Measurements from ENCODE around the gene OXCT1.
"Not testable (repeated sequence)": the region's sequence is repeated elsewhere in the genome, so short reads cannot be mapped to it uniquely, and the experiment has no call there.

Gene OXCT1

GRCh38 chr5:41827792-41828191 lies 42.4 kb downstream of the OXCT1 start:
- no peak for DNase-seq (ENCODE audit: low spot score)

- DNase-seq (ENCODE audit: low spot score): no peak
These were observed 48.2 kb downstream of the OXCT1 start for GRCh38 chr5:41822036-41822435.

- no peak for DNase-seq (ENCODE audit: low spot score)
These were observed 49.2 kb downstream of the OXCT1 start for GRCh38 chr5:41821051-41821450.

- DNase-seq (ENCODE audit: low spot score): no peak
These were observed 50.1 kb downstream of the OXCT1 start for GRCh38 chr5:41820150-41820549.

- DNase-seq (ENCODE audit: low spot score): no peak
These were observed 52.5 kb downstream of the OXCT1 start for GRCh38 chr5:41817625-41818301.

- DNase-seq (ENCODE audit: low spot score): no peak
These were observed 54.5 kb downstream of the OXCT1 start for GRCh38 chr5:41815663-41816229.

- DNase-seq (ENCODE audit: low spot score): no peak
These were observed 55.0 kb downstream of the OXCT1 start for GRCh38 chr5:41815261-41815660.

GRCh38 chr5:41814306-41814705 lies 55.9 kb downstream of the OXCT1 start:
- not testable (repeated sequence) for DNase-seq (ENCODE audit: low spot score)

GRCh38 chr5:41812156-41812555 lies 58.1 kb downstream of the OXCT1 start:
- DNase-seq (ENCODE audit: low spot score): no peak

GRCh38 chr5:41809128-41809527 lies 61.1 kb downstream of the OXCT1 start:
- no peak for DNase-seq (ENCODE audit: low spot score)

GRCh38 chr5:41808294-41808693 lies 61.9 kb downstream of the OXCT1 start:
- DNase-seq (ENCODE audit: low spot score): no peak

- DNase-seq (ENCODE audit: low spot score): no peak
These were observed 72.6 kb downstream of the OXCT1 start for GRCh38 chr5:41797662-41798061.

GRCh38 chr5:41796061-41796460 lies 74.2 kb downstream of the OXCT1 start:
- no peak for DNase-seq (ENCODE audit: low spot score)

GRCh38 chr5:41795125-41795524 lies 75.1 kb downstream of the OXCT1 start:
- no peak for DNase-seq (ENCODE audit: low spot score)

- no peak for DNase-seq (ENCODE audit: low spot score)
These were observed 75.8 kb downstream of the OXCT1 start for GRCh38 chr5:41794471-41794870.

GRCh38 chr5:41793141-41793770 lies 77.0 kb downstream of the OXCT1 start:
- no peak for DNase-seq (ENCODE audit: low spot score)

- no peak for DNase-seq (ENCODE audit: low spot score)
These were observed 80.0 kb downstream of the OXCT1 start for GRCh38 chr5:41790038-41790776.

- no peak for DNase-seq (ENCODE audit: low spot score)
These were observed 80.8 kb downstream of the OXCT1 start for GRCh38 chr5:41789434-41789833.

GRCh38 chr5:41788941-41789368 lies 81.3 kb downstream of the OXCT1 start:
- DNase-seq (ENCODE audit: low spot score): no peak

- no peak for DNase-seq (ENCODE audit: low spot score)
These were observed 83.0 kb downstream of the OXCT1 start for GRCh38 chr5:41787265-41787664.

GRCh38 chr5:41785061-41785460 lies 85.2 kb downstream of the OXCT1 start:
- no peak for DNase-seq (ENCODE audit: low spot score)

- DNase-seq (ENCODE audit: low spot score): no peak
These were observed 91.8 kb downstream of the OXCT1 start for GRCh38 chr5:41778410-41778809.

GRCh38 chr5:41776435-41776834 lies 93.8 kb downstream of the OXCT1 start:
- no peak for DNase-seq (ENCODE audit: low spot score)
